Heart left ventricle (tissue), 13 donors: ENCODE results near the gene OLFML3.

ENCODE experiments used
- CTCF ChIP-seq, 12 donors: fragments of 200-600 bp; sonication (generic) in 4 of 12; IDR thresholded peaks; one replicate each; pipeline versions ENCODE4 v1.5.0 to v1.8.0; 2018 to 2022; ENCODE audit warnings: antibody characterized with exemption in 12 of 12, mild to moderate bottlenecking in 5 of 12
- POLR2A ChIP-seq, 2 donors: fragments of 450-650 bp; IDR thresholded peaks; one replicate each; pipeline ENCODE4 v1.6.1; 2017; ENCODE audit warnings: antibody characterized with exemption in 2 of 2, mild to moderate bottlenecking in 2 of 2, moderate library complexity in 2 of 2
- donor health status: ischemic (EF 13 %, LVEDD 7.1; RV severe dilation, severe dysfunction).
- donor health status: DM: no; HTN: yes; CAD: no.
- donor health status: DM: no; HTN: no; CAD: no.
- donor health status: ischemic (EF 25% LVEDD 6.9; RV normal size, moderate dysfunction).
- donor health status: ischemic (EF 25% LVEDD 5.7; RV mildly dilated, moderate dysfunction).
- donor health status: ischemic (EF 35%, LVEDD 5.7; RV mildly dilated, moderate dysfunction).
- donor health status: nonischemic (EF 11% LVEDD 7.7; RV severe dilation, severe dysfunction).
- donor health status: DM: yes; HTN: yes; CAD: no.
- donor health status: PGD.
- donor health status: ischemic (EF 29% LVEDD 5.4; RV normal size, mild dysfunction).
- donor health status: nonischemic (EF 23%, LVEDD 6.1; RV moderate dilation, normal function).

DNA sequence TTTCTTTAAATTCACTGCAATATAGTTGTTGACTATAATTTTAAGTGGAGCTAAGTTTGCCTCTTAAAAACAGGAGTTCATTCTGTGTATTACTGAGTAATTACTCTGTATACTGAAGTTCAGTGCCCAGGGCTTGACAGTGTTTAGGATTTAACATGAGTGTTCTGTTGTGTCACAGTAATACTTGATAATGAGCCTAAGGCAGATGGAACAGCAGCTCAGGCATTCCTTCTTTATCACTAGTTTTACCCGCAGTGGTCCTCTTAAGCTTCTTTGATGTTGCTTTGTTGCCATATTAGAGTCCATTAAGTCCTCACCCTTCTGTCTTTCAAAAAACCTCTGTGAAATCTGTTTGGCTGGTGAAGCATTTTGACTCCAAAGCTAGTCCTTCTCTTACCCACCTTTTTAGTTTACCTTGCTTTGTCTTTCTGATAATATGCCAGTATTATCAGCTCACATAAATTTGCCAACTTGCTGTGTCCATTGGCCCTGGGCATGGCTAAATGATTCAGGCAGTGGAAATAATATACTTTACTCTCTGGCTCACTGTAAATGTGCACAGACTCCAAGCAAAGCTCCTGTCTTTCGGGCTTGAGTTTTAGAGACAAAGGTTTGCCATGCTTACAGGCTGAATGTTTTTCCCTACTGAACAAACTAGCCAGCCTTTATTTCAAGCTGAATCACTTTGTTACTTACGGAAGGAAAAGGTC lies 32.4 kb upstream of the OLFML3 start:
- TF ChIP-seq CTCF (IDR thresholded peaks at IDR 0.05) (no peak), POLR2A (IDR thresholded peaks at IDR 0.05) (no peak)
